GM23338 (cell line): ENCODE measurements around the gene PGPEP1. TPM values are rescaled to one million over a fixed set of nuclear protein-coding genes. Genes with fewer than 3 reads are reported as not detected.
"Not testable (repeated sequence)": the region's sequence is repeated elsewhere in the genome, so short reads cannot be mapped to it uniquely, and the experiment has no call there.

Experiments used
- ATAC-seq: fragments of 200-7000 bp; cut with Tn5 transposase; 3 replicates; pipeline ENCODE4 v1.9.1; 2020
- DNase-seq: peaks from one replicate; pipeline ENCODE4 v3.0.0-alpha.2; 2015; ENCODE audit warnings: low spot score
- H2AFZ ChIP-seq: fragments of 200-600 bp; sonication (generic); 2 replicates; pipeline ENCODE4 v1.8.0; 2016; ENCODE audit warnings: antibody characterized with exemption, mild to moderate bottlenecking, moderate library complexity
- H3F3A ChIP-seq: fragments of 200-600 bp; sonication (generic); replicated peaks from 2 replicates; pipeline ENCODE4 v1.8.0; 2017; ENCODE audit warnings: antibody characterized with exemption, mixed run types, low read depth
- H3K27ac ChIP-seq: fragments of 200-600 bp; sonication (generic); 2 replicates; pipeline ENCODE4 v1.6.1; 2016; ENCODE audit warnings: low read depth
- H3K27me3 ChIP-seq: fragments of 200-600 bp; sonication (generic); 2 replicates; pipeline ENCODE4 v1.8.0; 2016; ENCODE audit warnings: mild to moderate bottlenecking, mixed run types, moderate library complexity; ENCODE audit not compliant: insufficient read depth
- H3K36me3 ChIP-seq: fragments of 200-600 bp; sonication (generic); 2 replicates; pipeline ENCODE4 v1.8.0; 2016; ENCODE audit warnings: mild to moderate bottlenecking; ENCODE audit not compliant: insufficient read depth
- H3K4me1 ChIP-seq: fragments of 200-600 bp; sonication (generic); 2 replicates; pipeline ENCODE4 v1.8.0; 2016; ENCODE audit warnings: mild to moderate bottlenecking, moderate library complexity; ENCODE audit not compliant: insufficient read depth
- H3K4me2 ChIP-seq: fragments of 200-600 bp; sonication (generic); 2 replicates; pipeline ENCODE4 v1.7.1; 2017; ENCODE audit warnings: mixed run types
- H3K4me3 ChIP-seq: fragments of 200-600 bp; sonication (generic); 2 replicates; pipeline ENCODE4 v1.6.1; 2016; ENCODE audit warnings: mixed run types
- H3K79me2 ChIP-seq: fragments of 200-600 bp; sonication (generic); replicated peaks from 2 replicates; pipeline ENCODE4 v1.8.0; 2017; ENCODE audit warnings: mild to moderate bottlenecking; ENCODE audit not compliant: insufficient read depth
- H3K9me2 ChIP-seq: fragments of 200-600 bp; sonication (generic); 2 replicates; pipeline ENCODE4 v1.8.0; 2017; ENCODE audit not compliant: insufficient read depth
- H4K20me1 ChIP-seq: fragments of 200-600 bp; sonication (generic); replicated peaks from 2 replicates; pipeline ENCODE4 v1.8.0; 2017; ENCODE audit warnings: mild to moderate bottlenecking; ENCODE audit not compliant: insufficient read depth
- H3K27ac Mint-ChIP-seq: 2 replicates; pipeline ENCODE4 v1.8.0; 2020; ENCODE audit warnings: inconsistent platforms, mild to moderate bottlenecking, moderate library complexity, mixed read lengths
- H3K27me3 Mint-ChIP-seq: 3 replicates; pipeline ENCODE4 v1.8.0; 2022; ENCODE audit warnings: low read depth, mild to moderate bottlenecking, moderate library complexity, mixed read lengths, inconsistent platforms; ENCODE audit not compliant: insufficient read depth, poor library complexity
- H3K36me3 Mint-ChIP-seq: 3 replicates; pipeline ENCODE4 v1.8.0; 2021; ENCODE audit warnings: low read depth, mild to moderate bottlenecking, inconsistent platforms, moderate library complexity, mixed read lengths
- H3K4me1 Mint-ChIP-seq: 3 replicates; pipeline ENCODE4 v1.8.0; 2020; ENCODE audit warnings: mild to moderate bottlenecking, inconsistent platforms, mixed read lengths
- H3K4me3 Mint-ChIP-seq: 3 replicates; pipeline ENCODE4 v1.8.0; 2021; ENCODE audit warnings: moderate library complexity, mild to moderate bottlenecking, inconsistent platforms, mixed read lengths
- H3K9me3 Mint-ChIP-seq: 3 replicates; pipeline ENCODE4 v1.8.0; 2020; ENCODE audit warnings: moderate library complexity, mild to moderate bottlenecking, inconsistent platforms, mixed read lengths
- CREB1 ChIP-seq: fragments of 250-450 bp; sonication (Bioruptor Pico); IDR thresholded peaks from 2 replicates; pipeline ENCODE4 v1.5.0; 2020; ENCODE audit warnings: low read depth, mild to moderate bottlenecking, moderate library complexity
- CTCF ChIP-seq, 2 experiments: fragments of 200-600 bp in 1 of 2; sonication (generic) in 1 of 2; conservative IDR thresholded peaks; 2 replicates each; pipeline versions ENCODE4 v1.5.1 to v1.6.1; 2016 to 2017; ENCODE audit warnings: antibody characterized with exemption in 2 of 2, low read depth in 2 of 2, mild to moderate bottlenecking in 2 of 2, moderate library complexity in 1 of 2
- ETS1 ChIP-seq: IDR thresholded peaks from 2 replicates; pipeline ENCODE4 v1.6.1; 2016; ENCODE audit warnings: antibody characterized with exemption
- EZH2 ChIP-seq: fragments of 200-600 bp; sonication (generic); IDR thresholded peaks from one replicate; pipeline ENCODE4 v1.8.0; 2017; ENCODE audit warnings: antibody characterized with exemption, mild to moderate bottlenecking, low read depth; ENCODE audit not compliant: unreplicated experiment
- JUNB ChIP-seq: IDR thresholded peaks from one replicate; pipeline ENCODE4 v1.6.1; 2016; ENCODE audit warnings: antibody characterized with exemption; ENCODE audit not compliant: unreplicated experiment
- NANOG ChIP-seq: IDR thresholded peaks from 2 replicates; pipeline ENCODE4 v1.6.1; 2016; ENCODE audit warnings: antibody characterized with exemption, borderline replicate concordance
- POLR2AphosphoS5 ChIP-seq: IDR thresholded peaks from 2 replicates; pipeline ENCODE4 v1.6.1; 2016; ENCODE audit warnings: antibody characterized with exemption, low read depth
- REST ChIP-seq: IDR thresholded peaks from one replicate; pipeline ENCODE4 v1.6.1; 2018; ENCODE audit warnings: antibody characterized with exemption; ENCODE audit not compliant: unreplicated experiment
- STAT1 ChIP-seq: IDR thresholded peaks from one replicate; pipeline ENCODE4 v1.6.1; 2016; ENCODE audit warnings: antibody characterized with exemption; ENCODE audit not compliant: unreplicated experiment
- ZNF114 ChIP-seq: fragments of 250-450 bp; sonication (Bioruptor Pico); IDR thresholded peaks from 2 replicates; pipeline ENCODE4 v1.5.0; 2020; ENCODE audit warnings: mild to moderate bottlenecking, moderate library complexity
- ZNF331 ChIP-seq: fragments of 250-450 bp; sonication (Bioruptor Pico); IDR thresholded peaks from 2 replicates; pipeline ENCODE4 v1.5.0; 2020; ENCODE audit warnings: low read depth, mild to moderate bottlenecking, moderate library complexity
- polyA plus RNA-seq: library from polyadenylated mRNA; unstranded; fragments of >200 nt; fragmentation: Nextera tagmentation; extraction: Ambion mirVana; gene quantifications from 2 replicates; pipeline ENCODE4 v1.2.1, GENCODE V29; 2016
- total RNA-seq: library from RNA; depleted of rRNA; stranded (reverse); fragments of >200 nt; shearing (Covaris generic); gene quantifications from 2 replicates; pipeline ENCODE4 v1.2.3, GENCODE V29; 2014

The PGPEP1 gene
- total and polyA plus RNA-seq, 2 experiments from 2014 or later, result 15.5 to 18.9 TPM

- TF ChIP-seq REST, result no peak
- no peak for TF ChIP-seq ZNF331 (CRISPR knock-in tag)
- TF ChIP-seq ZNF114 (CRISPR knock-in tag), result no peak
- no peak; the same call in none of the 2 replicates for TF ChIP-seq CREB1 (CRISPR knock-in tag)
- peak; percentile 80 for TF ChIP-seq POLR2AphosphoS5
- no peak for TF ChIP-seq ETS1
- TF ChIP-seq JUNB, result no peak
- no peak for TF ChIP-seq NANOG
Observed at GRCh38 chr19:18322759-18323460, 17.5 kb upstream of the PGPEP1 start, which contains the start of gene LSM4 (continued).

- Mint-ChIP-seq H3K27me3 (peaks cover 20% of the 10 kb centered on the region), H3K4me1 (peaks cover 31% of the 10 kb centered on the region)
- not testable (repeated sequence) for DNase-seq
Observed at GRCh38 chr19:18324373-18324731, 16.0 kb upstream of the PGPEP1 start.

GRCh38 chr19:18326772-18327171 is 13.6 kb upstream of the PGPEP1 start:
- peak overlapping the region; percentile 19; the same call in 1 of the 2 replicates for H2AFZ ChIP-seq
- H3K27me3 Mint-ChIP-seq, result peaks cover 11% of the 10 kb centered on the region
- no peaks in the 10 kb centered on the region for H3K27me3 ChIP-seq
- H3K4me3 ChIP-seq, result no peak overlapping the region
- no peak for DNase-seq
- peaks cover 5% of the 10 kb centered on the region; the same call in 2 of the 3 replicates for H3K36me3 Mint-ChIP-seq
- H3K36me3 ChIP-seq, result no peaks in the 10 kb centered on the region
- no peaks in the 10 kb centered on the region for H3K9me2 ChIP-seq
- peaks cover 9% of the 10 kb centered on the region for H3K79me2 ChIP-seq
- no peak overlapping the region for H3K27ac Mint-ChIP-seq
- ATAC-seq, result no peak
- H3F3A ChIP-seq, result peaks cover 17% of the 10 kb centered on the region; the same call in 1 of the 2 replicates
- peaks cover 9% of the 10 kb centered on the region for H3K4me1 ChIP-seq
- H3K4me1 Mint-ChIP-seq, result peaks cover 24% of the 10 kb centered on the region
- no peak overlapping the region for H3K27ac ChIP-seq
- no peak overlapping the region for H3K4me3 Mint-ChIP-seq
- H3K4me2 ChIP-seq, result no peak overlapping the region
- H3K9me3 Mint-ChIP-seq, result no peaks in the 10 kb centered on the region
- no peaks in the 10 kb centered on the region for H4K20me1 ChIP-seq
- TF ChIP-seq ZNF331 (CRISPR knock-in tag) (no peak), POLR2AphosphoS5 (no peak), STAT1 (no peak), EZH2 (no peak), ETS1 (no peak), NANOG (no peak), CREB1 (CRISPR knock-in tag) (no peak), CTCF (conservative IDR thresholded peaks at IDR 0.05; ENCODE audit: low read depth in 2 of 2) (no peak), JUNB (no peak), ZNF114 (CRISPR knock-in tag) (no peak)

More at GRCh38 chr19:18324373-18324731, 16.0 kb upstream of the PGPEP1 start:
- peaks cover 27% of the 10 kb centered on the region for H3K36me3 Mint-ChIP-seq
- H3K4me1 ChIP-seq, result peaks cover 14% of the 10 kb centered on the region
- not testable (repeated sequence) for H3K9me3 Mint-ChIP-seq, H3K9me2 ChIP-seq, H3K4me2 ChIP-seq, H3K27ac Mint-ChIP-seq, H3K27me3 ChIP-seq, H3K4me3 ChIP-seq, H3K36me3 ChIP-seq, H4K20me1 ChIP-seq, H3K27ac ChIP-seq, ATAC-seq, H3K4me3 Mint-ChIP-seq
- H2AFZ ChIP-seq, result 0 out of 2 replicates have a peak overlapping the region, but pooled peaks have one; percentile 34
- H3K79me2 ChIP-seq, result peaks cover 33% of the 10 kb centered on the region
- peaks cover 34% of the 10 kb centered on the region; the same call in 1 of the 2 replicates for H3F3A ChIP-seq
